ENCODE data around the gene WTIP. TPM values are rescaled to one million over a fixed set of nuclear protein-coding genes. Genes with fewer than 3 reads are reported as not detected.

Gene WTIP
- total and polyA plus RNA-seq, 2 of the 4 experiments (the other 2 are of a cell fraction), result 30.3 to 48.9 TPM

DNA sequence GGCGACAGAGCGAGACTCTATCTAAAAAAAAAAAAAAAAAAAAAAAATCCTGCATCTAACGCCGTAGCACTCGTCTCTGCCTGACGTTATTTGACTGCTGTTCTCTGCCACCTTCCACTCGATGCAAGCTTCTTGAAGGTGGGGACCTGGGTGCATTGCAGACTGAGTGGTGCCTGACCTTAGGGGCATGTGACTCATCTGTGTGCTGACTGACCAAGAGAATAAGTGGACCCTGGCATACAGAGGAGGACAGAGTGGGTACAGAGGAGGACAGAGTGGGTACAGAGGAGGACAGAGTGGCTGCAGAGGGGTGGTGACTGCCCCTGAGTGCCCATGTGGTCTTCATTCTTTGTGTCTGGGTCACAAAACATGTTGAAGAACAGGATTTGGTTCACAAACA, 7.6 kb downstream of the WTIP start:
- no peak overlapping the region for H2AFZ ChIP-seq (replicated peaks; ENCODE audit: low read length, poor library complexity)
- ChIA-PET CTCF (no interaction called here), POLR2A (ENCODE audit: unreplicated experiment) (no interaction called here)
- ATAC-seq (ENCODE audit: low read depth) (no peak), DNase-seq (no peak)
- no peak overlapping the region for H3K18ac ChIP-seq (ENCODE audit: low read depth, low read length)
- WGBS, 2 experiments (ENCODE audit: extremely low coverage in 2 of 2, insufficient read length in 1 of 2), result no CpG with 5 or more reads among the region's 7 CpGs
- intact Hi-C loops (cut with micrococcal nuclease) (no loop called here), dilution Hi-C loops (cut with HindIII; ENCODE audit: low sequenced_read_pairs, unreplicated experiment) (no loop called here), in situ Hi-C loops (cut with MboI; ENCODE audit: low sequenced_read_pairs) (no loop called here)
- no peak overlapping the region for H3K4me3 ChIP-seq (ENCODE audit: insufficient read depth, low read depth, low read length)
- H3K27me3 ChIP-seq (ENCODE audit: control insufficient read depth, insufficient read depth, low read length), result no peaks in the 10 kb centered on the region
- H3K79me1 ChIP-seq (ENCODE audit: low read depth in 1 of 2, low read length in 2 of 2), result peaks cover 17 to 60% of the 10 kb centered on the region in 2 experiments
- H3K4me1 ChIP-seq (ENCODE audit: control insufficient read depth, insufficient read depth, low read length), result peaks cover 2% of the 10 kb centered on the region
- H2AK9ac ChIP-seq (replicated peaks; ENCODE audit: low read depth, low read length, poor library complexity), result no peak overlapping the region
- no peak overlapping the region for H3K9ac ChIP-seq (ENCODE audit: low read depth, low read length)
- no peak overlapping the region for H2BK5ac ChIP-seq (ENCODE audit: low read depth, low read length, poor library complexity, severe bottlenecking)
- peaks cover 27% of the 10 kb centered on the region for H3K9me1 ChIP-seq (ENCODE audit: insufficient read depth, low read length)
- peaks cover 64% of the 10 kb centered on the region for H4K20me1 ChIP-seq (ENCODE audit: insufficient read depth, low read length)
- TF ChIP-seq RAD21 (IDR thresholded peaks at IDR 0.05; ENCODE audit: low read length) (no peak), POLR2A (IDR thresholded peaks at IDR 0.05; ENCODE audit: low read depth, low read length) (no peak), NFE2L2 (IDR thresholded peaks at IDR 0.05; ENCODE audit: low read depth, low read length) (no peak), RCOR1 (IDR thresholded peaks at IDR 0.05; ENCODE audit: insufficient replicate concordance, low read length) (no peak), CEBPB (IDR thresholded peaks at IDR 0.05; ENCODE audit: low read depth, low read length) (no peak), MAFK (IDR thresholded peaks at IDR 0.05; ENCODE audit: low read depth, low read length) (no peak), BHLHE40 (IDR thresholded peaks at IDR 0.05; ENCODE audit: low read depth, low read length) (no peak), FOS (IDR thresholded peaks at IDR 0.05; ENCODE audit: low read depth, low read length) (no peak), MAZ (IDR thresholded peaks at IDR 0.05; ENCODE audit: borderline replicate concordance, low read depth, low read length) (no peak), MXI1 (IDR thresholded peaks at IDR 0.05; ENCODE audit: borderline replicate concordance, low read depth, low read length) (no peak), SMC3 (IDR thresholded peaks at IDR 0.05; ENCODE audit: low read depth, low read length) (no peak), RFX5 (IDR thresholded peaks at IDR 0.05; ENCODE audit: low read depth, low read length) (no peak), CHD1 (IDR thresholded peaks at IDR 0.05; ENCODE audit: low read depth, low read length) (no peak)
- TF ChIP-seq, protein P1, sequence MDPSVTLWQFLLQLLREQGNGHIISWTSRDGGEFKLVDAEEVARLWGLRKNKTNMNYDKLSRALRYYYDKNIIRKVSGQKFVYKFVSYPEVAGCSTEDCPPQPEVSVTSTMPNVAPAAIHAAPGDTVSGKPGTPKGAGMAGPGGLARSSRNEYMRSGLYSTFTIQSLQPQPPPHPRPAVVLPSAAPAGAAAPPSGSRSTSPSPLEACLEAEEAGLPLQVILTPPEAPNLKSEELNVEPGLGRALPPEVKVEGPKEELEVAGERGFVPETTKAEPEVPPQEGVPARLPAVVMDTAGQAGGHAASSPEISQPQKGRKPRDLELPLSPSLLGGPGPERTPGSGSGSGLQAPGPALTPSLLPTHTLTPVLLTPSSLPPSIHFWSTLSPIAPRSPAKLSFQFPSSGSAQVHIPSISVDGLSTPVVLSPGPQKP (IDR thresholded peaks at IDR 0.05; ENCODE audit: borderline replicate concordance, low read depth, low read length), result no peak
- TF ChIP-seq, protein P2, sequence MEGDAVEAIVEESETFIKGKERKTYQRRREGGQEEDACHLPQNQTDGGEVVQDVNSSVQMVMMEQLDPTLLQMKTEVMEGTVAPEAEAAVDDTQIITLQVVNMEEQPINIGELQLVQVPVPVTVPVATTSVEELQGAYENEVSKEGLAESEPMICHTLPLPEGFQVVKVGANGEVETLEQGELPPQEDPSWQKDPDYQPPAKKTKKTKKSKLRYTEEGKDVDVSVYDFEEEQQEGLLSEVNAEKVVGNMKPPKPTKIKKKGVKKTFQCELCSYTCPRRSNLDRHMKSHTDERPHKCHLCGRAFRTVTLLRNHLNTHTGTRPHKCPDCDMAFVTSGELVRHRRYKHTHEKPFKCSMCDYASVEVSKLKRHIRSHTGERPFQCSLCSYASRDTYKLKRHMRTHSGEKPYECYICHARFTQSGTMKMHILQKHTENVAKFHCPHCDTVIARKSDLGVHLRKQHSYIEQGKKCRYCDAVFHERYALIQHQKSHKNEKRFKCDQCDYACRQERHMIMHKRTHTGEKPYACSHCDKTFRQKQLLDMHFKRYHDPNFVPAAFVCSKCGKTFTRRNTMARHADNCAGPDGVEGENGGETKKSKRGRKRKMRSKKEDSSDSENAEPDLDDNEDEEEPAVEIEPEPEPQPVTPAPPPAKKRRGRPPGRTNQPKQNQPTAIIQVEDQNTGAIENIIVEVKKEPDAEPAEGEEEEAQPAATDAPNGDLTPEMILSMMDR (conservative IDR thresholded peaks at IDR 0.05; ENCODE audit: low read depth, low read length), result no peak
- TF ChIP-seq, protein P3, sequence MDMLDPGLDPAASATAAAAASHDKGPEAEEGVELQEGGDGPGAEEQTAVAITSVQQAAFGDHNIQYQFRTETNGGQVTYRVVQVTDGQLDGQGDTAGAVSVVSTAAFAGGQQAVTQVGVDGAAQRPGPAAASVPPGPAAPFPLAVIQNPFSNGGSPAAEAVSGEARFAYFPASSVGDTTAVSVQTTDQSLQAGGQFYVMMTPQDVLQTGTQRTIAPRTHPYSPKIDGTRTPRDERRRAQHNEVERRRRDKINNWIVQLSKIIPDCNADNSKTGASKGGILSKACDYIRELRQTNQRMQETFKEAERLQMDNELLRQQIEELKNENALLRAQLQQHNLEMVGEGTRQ (IDR thresholded peaks at IDR 0.05; ENCODE audit: low read depth, low read length), result no peak
- no peak overlapping the region for H2BK20ac ChIP-seq (ENCODE audit: low read depth, low read length)
- no peak overlapping the region for H2BK15ac ChIP-seq (ENCODE audit: low read depth, low read length)
- no peak overlapping the region for H2BK120ac ChIP-seq (ENCODE audit: low read depth, low read length)
- H2AK5ac ChIP-seq (ENCODE audit: low read depth, low read length), result no peak overlapping the region
- H3K27ac ChIP-seq (ENCODE audit: insufficient read depth, low read length), result no peak overlapping the region
- peaks cover 35% of the 10 kb centered on the region for H3K36me3 ChIP-seq (ENCODE audit: control insufficient read depth, insufficient read depth, low read length)
- H4K91ac ChIP-seq (ENCODE audit: insufficient read depth, low read depth, low read length), result no peak overlapping the region
- no peaks in the 10 kb centered on the region for H3K9me3 ChIP-seq (ENCODE audit: control insufficient read depth, insufficient read depth, low read length)
- H4K8ac ChIP-seq (ENCODE audit: low read depth in 2 of 2, low read length in 2 of 2), result no peak overlapping the region
- no peak overlapping the region for H3K56ac ChIP-seq (ENCODE audit: extremely low read depth, insufficient read depth, low read length)
- H3K14ac ChIP-seq (replicated peaks; ENCODE audit: low read depth, low read length), result no peak overlapping the region
- no peak overlapping the region for H3K4me2 ChIP-seq (ENCODE audit: low read depth, low read length)
- H3K23ac ChIP-seq (ENCODE audit: low read depth, low read length), result no peak overlapping the region
- no peak overlapping the region for H4K5ac ChIP-seq (ENCODE audit: low read depth, low read length)
- no TSS peak for BruUV-seq (replicated peaks)
- no peak overlapping the region for H3K4ac ChIP-seq (ENCODE audit: low read depth, low read length)
